Astrocyte of the cerebellum (primary cell): ENCODE results near the gene RGS18.
"Not testable (repeated sequence)": the region's sequence is repeated elsewhere in the genome, so short reads cannot be mapped to it uniquely, and the experiment has no call there.

ENCODE experiments used
- DNase-seq: peaks from one replicate; pipeline ENCODE4 v3.0.0-alpha.2; 2011; ENCODE audit warnings: low read depth
- H3K4me3 ChIP-seq: 2 replicates; pipeline ENCODE4 v1.5.1; 2011; ENCODE audit warnings: mild to moderate bottlenecking, low read depth, low read length, moderate library complexity
- in situ Hi-C: cut with HindIII; loops from 2 replicates; pipeline ENCODE4 v1.10.0; 2017; ENCODE audit warnings: low sequenced_read_pairs
- TF ChIP-seq, protein P1 (sequence below): IDR thresholded peaks from 2 replicates; pipeline ENCODE4 v1.5.1; 2012; ENCODE audit warnings: low read length, low read depth, moderate library complexity, mild to moderate bottlenecking; ENCODE audit errors: missing control alignments

Gene RGS18

DNA sequence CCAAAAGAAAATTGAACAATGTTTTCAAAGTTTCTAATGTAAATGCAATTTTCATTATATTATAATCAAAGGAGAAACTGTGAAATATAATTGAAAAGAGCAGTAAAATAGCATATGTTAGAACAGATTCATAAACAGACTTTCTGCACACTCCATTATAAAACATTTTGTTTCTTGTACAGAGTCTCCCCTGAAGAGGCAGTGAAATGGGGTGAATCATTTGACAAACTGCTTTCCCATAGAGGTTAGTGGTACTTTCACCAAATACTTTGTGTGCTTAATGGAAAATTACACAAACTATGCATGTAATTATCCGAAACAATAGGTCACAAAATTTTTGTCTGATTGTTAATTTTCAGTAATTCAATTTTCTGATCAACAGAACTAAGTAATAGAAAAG is 1.9 kb downstream of the RGS18 start:
- in situ Hi-C loops: no loop called here
- TF ChIP-seq, protein P1, sequence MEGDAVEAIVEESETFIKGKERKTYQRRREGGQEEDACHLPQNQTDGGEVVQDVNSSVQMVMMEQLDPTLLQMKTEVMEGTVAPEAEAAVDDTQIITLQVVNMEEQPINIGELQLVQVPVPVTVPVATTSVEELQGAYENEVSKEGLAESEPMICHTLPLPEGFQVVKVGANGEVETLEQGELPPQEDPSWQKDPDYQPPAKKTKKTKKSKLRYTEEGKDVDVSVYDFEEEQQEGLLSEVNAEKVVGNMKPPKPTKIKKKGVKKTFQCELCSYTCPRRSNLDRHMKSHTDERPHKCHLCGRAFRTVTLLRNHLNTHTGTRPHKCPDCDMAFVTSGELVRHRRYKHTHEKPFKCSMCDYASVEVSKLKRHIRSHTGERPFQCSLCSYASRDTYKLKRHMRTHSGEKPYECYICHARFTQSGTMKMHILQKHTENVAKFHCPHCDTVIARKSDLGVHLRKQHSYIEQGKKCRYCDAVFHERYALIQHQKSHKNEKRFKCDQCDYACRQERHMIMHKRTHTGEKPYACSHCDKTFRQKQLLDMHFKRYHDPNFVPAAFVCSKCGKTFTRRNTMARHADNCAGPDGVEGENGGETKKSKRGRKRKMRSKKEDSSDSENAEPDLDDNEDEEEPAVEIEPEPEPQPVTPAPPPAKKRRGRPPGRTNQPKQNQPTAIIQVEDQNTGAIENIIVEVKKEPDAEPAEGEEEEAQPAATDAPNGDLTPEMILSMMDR: no peak
- no peak overlapping the region for H3K4me3 ChIP-seq
- no peak for DNase-seq

DNA sequence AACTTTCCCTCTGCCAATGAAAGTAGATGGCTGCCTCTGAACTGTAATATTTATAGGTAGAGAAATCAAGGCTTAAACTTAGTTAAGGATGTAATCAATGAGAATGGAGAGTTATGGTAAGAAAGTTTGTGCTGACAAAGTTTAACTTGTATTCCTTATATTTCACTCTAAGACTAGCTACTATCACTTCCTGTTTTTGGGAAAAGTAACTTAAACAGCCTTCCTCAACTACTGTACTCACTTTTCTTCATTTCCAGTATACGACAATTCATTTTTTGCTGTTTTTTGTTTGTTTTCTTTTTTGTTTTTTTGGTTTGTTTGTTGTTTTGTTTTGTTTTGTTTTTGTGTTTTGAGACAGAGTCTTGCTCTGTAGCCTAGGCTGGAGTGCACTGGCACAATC is 3.7 kb downstream of the RGS18 start:
- DNase-seq: no peak
- in situ Hi-C loops: no loop called here
- TF ChIP-seq, protein P1: no peak
- H3K4me3 ChIP-seq: no peak overlapping the region

DNA sequence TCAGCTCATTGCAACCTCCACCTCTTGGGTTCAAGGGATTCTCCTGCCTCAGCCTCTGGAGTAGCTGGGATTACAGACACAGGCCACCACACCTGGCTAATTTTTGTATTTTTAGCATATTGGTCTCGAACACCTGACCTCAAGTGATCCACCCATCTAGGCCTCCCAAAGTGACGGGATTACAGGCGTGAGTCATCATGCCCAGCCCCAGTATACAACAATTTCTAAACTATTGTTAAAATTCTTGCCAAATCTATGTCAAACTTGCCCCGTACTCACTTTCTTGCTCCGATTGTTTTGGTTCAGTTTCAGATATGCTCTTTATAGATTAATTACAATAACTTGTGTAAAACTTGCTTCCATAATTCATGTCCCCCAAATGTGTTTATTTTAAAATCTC is 4.1 kb downstream of the RGS18 start:
- no peak overlapping the region for H3K4me3 ChIP-seq
- TF ChIP-seq, protein P1: no peak
- no peak for DNase-seq
- in situ Hi-C loops: no loop called here

DNA sequence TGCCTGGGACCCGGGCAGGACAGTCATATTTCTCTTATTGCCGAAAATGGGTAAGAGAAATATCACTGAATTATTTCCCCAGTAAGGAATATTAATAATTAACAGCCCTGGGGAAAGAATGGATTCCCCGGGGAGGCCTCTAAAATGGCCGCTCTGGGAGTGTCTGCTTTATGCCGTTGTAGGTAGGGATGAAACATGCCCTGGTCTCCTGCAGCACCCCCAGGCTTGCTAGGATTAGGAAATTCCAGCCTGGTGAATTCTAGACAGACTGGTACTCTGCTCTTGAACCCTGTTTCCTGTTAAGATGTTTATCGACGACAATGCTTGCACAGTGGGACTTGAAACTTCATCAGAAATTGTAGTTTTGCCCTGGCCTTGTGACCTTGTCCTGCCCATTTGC is 6.7 kb downstream of the RGS18 start:
- in situ Hi-C loops, DNase-seq, H3K4me3 ChIP-seq: not testable (repeated sequence)

DNA sequence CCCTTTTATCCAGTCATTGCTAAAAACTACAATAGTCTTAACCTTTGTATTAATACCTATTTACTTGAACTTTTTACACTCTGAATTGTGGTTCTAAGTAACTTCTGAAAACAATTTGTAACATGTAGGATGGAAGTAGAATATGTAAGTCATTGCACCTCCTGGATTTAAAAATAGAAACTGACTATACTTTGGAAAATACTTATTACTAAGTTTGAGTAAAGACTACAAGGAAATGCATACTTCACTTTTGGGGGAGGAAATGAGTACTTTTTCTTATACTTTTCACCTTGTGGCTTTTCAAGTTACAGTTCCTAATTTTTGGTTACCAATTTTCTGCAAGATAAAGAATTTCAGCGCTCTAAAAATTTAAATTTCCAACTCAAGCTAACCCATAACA is 8.7 kb downstream of the RGS18 start:
- TF ChIP-seq, protein P1: no peak
- in situ Hi-C loops: no loop called here
- no peak for DNase-seq
- no peak overlapping the region for H3K4me3 ChIP-seq

DNA sequence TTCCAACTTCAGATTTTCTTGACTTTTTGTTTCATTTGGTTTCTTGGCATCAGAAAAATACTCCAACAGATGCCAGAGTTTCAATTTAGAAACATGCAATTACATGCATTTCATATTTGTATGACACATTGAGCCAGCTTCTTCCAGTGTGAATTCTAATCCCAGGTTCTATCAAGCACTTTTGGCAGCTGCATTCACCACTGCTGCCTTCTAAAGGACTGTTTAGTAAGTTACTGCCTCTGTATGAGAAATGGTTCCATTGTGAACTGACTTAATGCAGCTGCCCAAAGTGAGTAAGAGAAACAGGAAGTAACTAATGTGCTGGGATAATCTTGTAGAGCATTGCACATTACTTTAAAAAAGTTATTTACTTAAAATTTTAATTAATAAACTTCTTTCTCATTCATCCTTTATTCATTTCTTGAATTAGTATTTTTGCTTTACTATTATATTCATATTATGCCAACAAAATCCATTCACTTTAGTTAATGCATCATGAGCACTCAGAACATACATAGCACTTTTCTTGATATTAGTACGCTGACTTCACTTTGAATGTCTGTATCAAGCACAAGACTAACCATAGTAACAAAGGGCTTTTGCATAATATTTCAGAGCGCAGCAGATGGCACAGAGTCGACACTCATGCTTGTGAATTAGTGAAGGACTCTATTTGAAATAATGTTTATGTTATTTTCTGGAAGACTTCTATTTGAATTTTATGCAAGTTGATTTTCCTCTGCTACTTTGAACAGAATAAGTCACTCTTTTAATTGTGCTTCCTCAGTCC is 9.8 kb downstream of the RGS18 start:
- TF ChIP-seq, protein P1: no peak
- in situ Hi-C loops: no loop called here
- no peak overlapping the region for H3K4me3 ChIP-seq
- no peak for DNase-seq

DNA sequence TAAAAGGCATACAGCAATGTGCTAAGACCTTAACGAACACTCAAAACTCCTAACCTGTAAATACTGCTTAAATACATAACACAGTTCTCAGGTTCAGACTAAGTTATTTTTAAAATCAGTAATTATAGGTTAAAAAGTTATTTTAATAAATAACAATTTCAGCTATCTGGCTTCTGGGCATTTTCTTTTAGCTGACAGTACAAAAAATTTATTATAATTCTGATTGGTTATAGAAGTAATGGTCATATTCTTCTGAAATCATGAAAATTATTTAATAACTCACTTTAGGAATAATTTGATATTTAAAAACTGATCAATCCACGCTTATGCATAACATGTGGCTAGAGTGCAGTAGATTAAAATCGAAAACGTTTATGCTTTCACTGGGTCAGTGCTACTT is 10.7 kb downstream of the RGS18 start:
- no peak for DNase-seq
- in situ Hi-C loops: no loop called here
- no peak overlapping the region for H3K4me3 ChIP-seq
- TF ChIP-seq, protein P1: no peak
